SU-DHL-6 (cell line): ENCODE data around the gene SUGP1.

Experiments
- EZH2phosphoT487 ChIP-seq: fragments of 200-600 bp; sonication (generic), shearing (Covaris generic); conservative IDR thresholded peaks from 2 replicates; pipeline ENCODE4 v1.6.1; 2018; ENCODE audit warnings: mild to moderate bottlenecking, antibody characterized with exemption, low read length, moderate library complexity, mixed read lengths
- TF ChIP-seq, protein P1 (sequence below): fragments of 200-600 bp; sonication (generic); IDR thresholded peaks from one replicate; pipeline ENCODE4 v1.5.1; 2017; ENCODE audit warnings: antibody characterized with exemption, mild to moderate bottlenecking, low read length, moderate library complexity; ENCODE audit not compliant: insufficient read depth, poor library complexity, severe bottlenecking

DNA sequence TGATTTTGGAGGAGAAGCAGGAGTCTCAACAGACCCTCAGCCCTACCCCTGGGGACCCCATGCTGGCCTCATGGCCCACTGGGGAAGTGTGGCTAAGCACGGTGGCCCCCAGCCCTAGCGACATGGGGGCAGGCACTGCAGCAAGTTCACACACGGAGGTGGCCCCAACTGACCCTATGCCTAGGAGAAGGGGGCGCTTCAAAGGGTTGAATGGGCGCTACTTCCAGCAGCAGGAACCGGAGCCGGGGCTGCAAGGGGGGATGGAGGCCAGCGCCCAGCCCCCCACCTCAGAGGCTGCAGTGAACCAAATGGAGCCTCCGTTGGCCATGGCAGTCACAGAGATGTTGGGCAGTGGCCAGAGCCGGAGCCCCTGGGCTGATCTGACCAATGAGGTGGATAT is 93.6 kb downstream of the SUGP1 start:
- TF ChIP-seq, protein P1, sequence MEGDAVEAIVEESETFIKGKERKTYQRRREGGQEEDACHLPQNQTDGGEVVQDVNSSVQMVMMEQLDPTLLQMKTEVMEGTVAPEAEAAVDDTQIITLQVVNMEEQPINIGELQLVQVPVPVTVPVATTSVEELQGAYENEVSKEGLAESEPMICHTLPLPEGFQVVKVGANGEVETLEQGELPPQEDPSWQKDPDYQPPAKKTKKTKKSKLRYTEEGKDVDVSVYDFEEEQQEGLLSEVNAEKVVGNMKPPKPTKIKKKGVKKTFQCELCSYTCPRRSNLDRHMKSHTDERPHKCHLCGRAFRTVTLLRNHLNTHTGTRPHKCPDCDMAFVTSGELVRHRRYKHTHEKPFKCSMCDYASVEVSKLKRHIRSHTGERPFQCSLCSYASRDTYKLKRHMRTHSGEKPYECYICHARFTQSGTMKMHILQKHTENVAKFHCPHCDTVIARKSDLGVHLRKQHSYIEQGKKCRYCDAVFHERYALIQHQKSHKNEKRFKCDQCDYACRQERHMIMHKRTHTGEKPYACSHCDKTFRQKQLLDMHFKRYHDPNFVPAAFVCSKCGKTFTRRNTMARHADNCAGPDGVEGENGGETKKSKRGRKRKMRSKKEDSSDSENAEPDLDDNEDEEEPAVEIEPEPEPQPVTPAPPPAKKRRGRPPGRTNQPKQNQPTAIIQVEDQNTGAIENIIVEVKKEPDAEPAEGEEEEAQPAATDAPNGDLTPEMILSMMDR, result no peak
- TF ChIP-seq EZH2phosphoT487, result no peak
